HFFc6 (cell line): ENCODE results near the gene MAN2B2. TPM values are rescaled to one million over a fixed set of nuclear protein-coding genes. Genes with fewer than 3 reads are reported as not detected.

Experiments
- DNase-seq: peaks from one replicate; pipeline ENCODE4 v3.0.0-alpha.2; 2018
- H3K27ac Mint-ChIP-seq: 2 replicates; pipeline ENCODE4 v1.8.0; 2020; ENCODE audit warnings: mild to moderate bottlenecking, mixed read lengths
- H3K27me3 Mint-ChIP-seq: 2 replicates; pipeline ENCODE4 v1.8.0; 2021; ENCODE audit warnings: mild to moderate bottlenecking, moderate library complexity, mixed read lengths; ENCODE audit not compliant: insufficient read depth
- H3K36me3 Mint-ChIP-seq: 2 replicates; pipeline ENCODE4 v1.8.0; 2021; ENCODE audit warnings: low read depth, mixed read lengths
- H3K4me1 Mint-ChIP-seq: 2 replicates; pipeline ENCODE4 v1.8.0; 2020; ENCODE audit warnings: low read depth, mixed read lengths
- H3K4me3 Mint-ChIP-seq: 2 replicates; pipeline ENCODE4 v1.8.0; 2020; ENCODE audit warnings: mild to moderate bottlenecking, moderate library complexity, mixed read lengths
- H3K9me3 Mint-ChIP-seq: 2 replicates; pipeline ENCODE4 v1.8.0; 2020; ENCODE audit warnings: mild to moderate bottlenecking, mixed read lengths
- total RNA-seq, 6 experiments: library from RNA; stranded (reverse); fragmentation: NEBNext Ultra II Directional; extraction: Animal tissue kit (Norgen Biotek cat#: 25700); gene quantifications; 2 replicates in 1 of 6; 3 replicates in 5 of 6; pipeline ENCODE4 v1.2.3, GENCODE V29; 2021
- TF ChIP-seq, protein P1 (sequence below): fragments of 200-600 bp; sonication (generic); IDR thresholded peaks from 2 replicates; pipeline ENCODE4 v1.5.0; 2021; ENCODE audit warnings: antibody characterized with exemption, mild to moderate bottlenecking

MAN2B2 gene
- total RNA-seq, 6 experiments from 2014 or later: 35.8 to 44.5 (median 40.5) TPM

DNA sequence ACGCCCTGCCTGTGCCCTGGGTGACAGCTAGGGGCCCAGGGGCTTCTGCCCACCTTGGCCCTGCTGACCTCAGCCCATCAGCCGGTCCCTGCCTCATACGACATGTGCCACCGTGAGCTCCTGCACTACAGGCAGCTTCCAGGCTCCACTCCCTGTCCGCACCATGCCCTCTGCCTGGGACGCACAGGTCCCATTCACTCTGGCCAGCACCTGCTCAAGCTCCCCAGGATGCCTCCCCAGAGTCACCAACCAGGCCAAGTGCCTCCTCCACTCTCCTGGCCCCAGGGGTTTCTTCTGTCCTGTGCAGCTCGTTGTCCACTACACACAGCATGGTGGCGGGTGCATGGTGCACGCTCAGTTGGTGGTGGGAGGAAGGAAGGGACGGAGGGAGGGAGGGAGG, 45.3 kb downstream of the MAN2B2 start:
- Mint-ChIP-seq H3K27me3 (peaks cover 2% of the 10 kb centered on the region; the same call in 1 of the 2 replicates), H3K36me3 (peaks cover 21% of the 10 kb centered on the region), H3K27ac (no peak overlapping the region), H3K9me3 (no peaks in the 10 kb centered on the region), H3K4me1 (no peaks in the 10 kb centered on the region), H3K4me3 (no peak overlapping the region)
- TF ChIP-seq, protein P1, sequence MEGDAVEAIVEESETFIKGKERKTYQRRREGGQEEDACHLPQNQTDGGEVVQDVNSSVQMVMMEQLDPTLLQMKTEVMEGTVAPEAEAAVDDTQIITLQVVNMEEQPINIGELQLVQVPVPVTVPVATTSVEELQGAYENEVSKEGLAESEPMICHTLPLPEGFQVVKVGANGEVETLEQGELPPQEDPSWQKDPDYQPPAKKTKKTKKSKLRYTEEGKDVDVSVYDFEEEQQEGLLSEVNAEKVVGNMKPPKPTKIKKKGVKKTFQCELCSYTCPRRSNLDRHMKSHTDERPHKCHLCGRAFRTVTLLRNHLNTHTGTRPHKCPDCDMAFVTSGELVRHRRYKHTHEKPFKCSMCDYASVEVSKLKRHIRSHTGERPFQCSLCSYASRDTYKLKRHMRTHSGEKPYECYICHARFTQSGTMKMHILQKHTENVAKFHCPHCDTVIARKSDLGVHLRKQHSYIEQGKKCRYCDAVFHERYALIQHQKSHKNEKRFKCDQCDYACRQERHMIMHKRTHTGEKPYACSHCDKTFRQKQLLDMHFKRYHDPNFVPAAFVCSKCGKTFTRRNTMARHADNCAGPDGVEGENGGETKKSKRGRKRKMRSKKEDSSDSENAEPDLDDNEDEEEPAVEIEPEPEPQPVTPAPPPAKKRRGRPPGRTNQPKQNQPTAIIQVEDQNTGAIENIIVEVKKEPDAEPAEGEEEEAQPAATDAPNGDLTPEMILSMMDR: no peak
- no peak for DNase-seq

DNA sequence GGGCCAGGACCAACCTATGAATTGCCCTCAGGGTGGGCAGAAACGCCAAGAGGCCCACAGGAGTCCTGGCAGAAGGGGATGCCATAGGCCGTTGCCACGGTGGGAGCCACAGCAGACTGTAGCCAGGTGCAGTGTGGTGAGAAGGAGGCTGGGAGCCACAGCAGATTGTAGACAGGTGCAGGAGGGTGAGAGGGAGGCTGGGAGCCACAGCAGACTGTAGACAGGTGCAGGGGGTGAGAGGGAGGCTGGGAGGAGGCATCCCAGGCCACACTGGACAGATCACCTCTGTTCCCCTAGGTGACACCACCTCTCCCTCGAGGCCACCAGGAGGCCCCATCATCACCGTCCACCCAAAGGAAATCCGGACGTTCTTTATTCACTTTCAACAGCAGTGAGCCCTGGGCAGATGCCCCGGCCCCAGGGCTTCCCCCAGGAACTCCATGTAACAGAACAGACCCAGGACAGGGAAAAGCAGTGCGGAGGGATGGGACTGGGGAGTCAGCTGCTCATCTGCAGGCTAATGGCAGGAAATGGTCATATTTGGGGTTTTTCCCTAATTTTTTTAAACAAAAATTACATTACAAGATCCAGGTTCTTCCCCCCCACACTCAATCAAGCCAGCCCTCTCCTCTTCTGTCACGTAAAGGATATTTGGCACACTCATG, 46.0 kb downstream of the MAN2B2 start:
- H3K9me3 Mint-ChIP-seq: no peaks in the 10 kb centered on the region
- peaks cover 2% of the 10 kb centered on the region; the same call in 1 of the 2 replicates for H3K27me3 Mint-ChIP-seq
- no peak for DNase-seq
- H3K27ac Mint-ChIP-seq: no peak overlapping the region
- no peaks in the 10 kb centered on the region for H3K4me1 Mint-ChIP-seq
- TF ChIP-seq, protein P1: no peak
- H3K36me3 Mint-ChIP-seq: peaks cover 19% of the 10 kb centered on the region
- no peak overlapping the region for H3K4me3 Mint-ChIP-seq

DNA sequence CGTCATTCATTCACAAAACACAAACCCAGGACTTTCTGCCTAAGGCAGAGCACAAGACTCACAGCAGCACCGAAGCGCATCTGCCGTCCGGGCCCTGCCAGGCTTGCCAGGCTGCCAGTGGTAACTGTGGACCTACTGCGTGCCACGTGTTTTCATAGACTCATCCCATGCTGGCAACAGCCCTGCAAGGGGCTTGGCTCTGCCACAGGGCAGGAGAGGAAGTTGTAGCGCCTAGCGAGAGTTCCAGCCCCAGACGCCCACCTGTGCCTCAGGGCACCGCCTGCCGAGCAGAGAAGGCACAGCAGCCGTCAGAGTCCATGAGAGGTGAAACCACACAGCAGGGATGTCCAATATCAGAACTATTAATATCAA, 46.6 kb downstream of the MAN2B2 start:
- no peak for DNase-seq
- H3K36me3 Mint-ChIP-seq: peaks cover 14% of the 10 kb centered on the region
- no peaks in the 10 kb centered on the region for H3K9me3 Mint-ChIP-seq
- TF ChIP-seq, protein P1: no peak
- H3K27me3 Mint-ChIP-seq: peaks cover 2% of the 10 kb centered on the region; the same call in 1 of the 2 replicates
- H3K4me1 Mint-ChIP-seq: no peaks in the 10 kb centered on the region
- no peak overlapping the region for H3K27ac Mint-ChIP-seq
- H3K4me3 Mint-ChIP-seq: no peak overlapping the region

DNA sequence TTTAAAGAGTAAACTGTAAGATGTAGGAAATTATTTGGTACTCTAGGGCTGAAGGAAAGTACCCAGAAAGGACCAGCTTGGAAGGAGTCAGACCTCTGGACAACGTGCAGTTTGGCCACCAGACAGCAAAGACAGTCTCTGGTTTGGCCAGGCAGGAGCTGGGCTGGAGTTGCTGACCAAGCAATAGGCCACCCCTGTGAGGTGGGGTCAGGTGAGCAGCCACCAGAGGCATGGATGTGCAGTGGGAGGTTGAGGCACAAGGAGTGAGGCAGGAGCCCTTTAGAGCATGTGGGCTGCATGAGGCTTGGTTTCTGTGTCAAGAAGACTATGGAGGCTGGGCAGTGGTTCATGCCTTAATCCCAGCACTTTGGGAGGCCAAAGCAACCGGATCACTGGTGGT, 47.8 kb downstream of the MAN2B2 start:
- no peak overlapping the region for H3K27ac Mint-ChIP-seq
- peaks cover 2% of the 10 kb centered on the region; the same call in 1 of the 2 replicates for H3K27me3 Mint-ChIP-seq
- TF ChIP-seq, protein P1: no peak
- H3K4me1 Mint-ChIP-seq: no peaks in the 10 kb centered on the region
- no peaks in the 10 kb centered on the region for H3K9me3 Mint-ChIP-seq
- H3K36me3 Mint-ChIP-seq: peaks cover 8% of the 10 kb centered on the region; the same call in 1 of the 2 replicates
- H3K4me3 Mint-ChIP-seq: no peak overlapping the region
- no peak for DNase-seq

DNA sequence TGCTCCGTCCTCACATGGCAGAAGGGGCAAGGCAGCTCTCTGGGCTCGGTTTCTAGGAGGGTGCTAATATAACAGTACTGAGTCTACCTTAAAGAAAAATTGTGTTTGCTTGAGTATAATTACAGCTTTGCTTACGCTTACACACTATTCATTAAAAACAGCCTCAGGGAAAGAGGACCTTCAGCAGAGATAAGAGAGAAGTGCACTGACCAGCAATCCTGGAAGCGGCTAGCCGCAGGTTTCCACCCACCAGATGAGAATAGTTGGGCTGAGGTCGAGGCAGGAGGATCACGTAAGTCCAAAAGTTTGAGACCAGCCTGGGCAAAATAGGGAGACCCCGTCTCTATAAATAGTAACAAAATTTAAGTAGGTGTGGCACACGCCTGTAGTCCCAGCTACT, 50.3 kb downstream of the MAN2B2 start:
- TF ChIP-seq, protein P1: no peak
- Mint-ChIP-seq H3K4me3 (no peak overlapping the region), H3K27ac (no peak overlapping the region), H3K27me3 (peaks cover 2% of the 10 kb centered on the region; the same call in 1 of the 2 replicates), H3K4me1 (no peaks in the 10 kb centered on the region), H3K36me3 (peaks cover 8% of the 10 kb centered on the region; the same call in 1 of the 2 replicates), H3K9me3 (no peaks in the 10 kb centered on the region)
- DNase-seq: no peak
